ENCODE measurements around the gene FANCB.

The FANCB gene

GRCh38 chrX:14872851-14873675 lies at the start of gene FANCB, which contains the start of gene MOSPD2:
Gene FANCB, minus strand, starts transcription at chrX:14873069. Its CDS starts 7,559 bp downstream, at chrX:14865510.
Gene MOSPD2, plus strand, starts transcription at chrX:14873421. Its CDS starts 108 bp downstream, at chrX:14873529.
- DNase-seq = peak; percentile 93

GRCh38 chrX:14922437-14922836 lies 49.6 kb upstream of the FANCB start:
- no peak for DNase-seq

GRCh38 chrX:14920196-14920595 lies 47.3 kb upstream of the FANCB start:
- no peak for DNase-seq

GRCh38 chrX:14919407-14919806 lies 46.5 kb upstream of the FANCB start:
- DNase-seq = no peak

- DNase-seq = no peak
Measured at GRCh38 chrX:14916017-14916674, 43.3 kb upstream of the FANCB start.

GRCh38 chrX:14915596-14915995 lies 42.7 kb upstream of the FANCB start:
- no peak for DNase-seq

GRCh38 chrX:14913241-14913640 lies 40.4 kb upstream of the FANCB start:
- no peak for DNase-seq

- DNase-seq = no peak
Measured at GRCh38 chrX:14903891-14904290, 31.0 kb upstream of the FANCB start.

- no peak for DNase-seq
Measured at GRCh38 chrX:14902537-14902936, 29.7 kb upstream of the FANCB start.

- no peak for DNase-seq
Measured at GRCh38 chrX:14899607-14900006, 26.7 kb upstream of the FANCB start.

- no peak for DNase-seq
Measured at GRCh38 chrX:14897042-14897441, 24.2 kb upstream of the FANCB start.

- no peak for DNase-seq
Measured at GRCh38 chrX:14896273-14896672, 23.4 kb upstream of the FANCB start.

- no peak for DNase-seq
Measured at GRCh38 chrX:14886252-14886651, 13.4 kb upstream of the FANCB start.

- no peak for DNase-seq
Measured at GRCh38 chrX:14884714-14885113, 11.8 kb upstream of the FANCB start.

- DNase-seq = no peak
Measured at GRCh38 chrX:14883826-14884225, 11.0 kb upstream of the FANCB start.

GRCh38 chrX:14875624-14876023 lies 2.8 kb upstream of the FANCB start:
- no peak for DNase-seq

GRCh38 chrX:14873676-14874049 lies 794 bp upstream of the FANCB start:
- DNase-seq = no peak

- DNase-seq = no peak
Measured at GRCh38 chrX:14872355-14872754, 514 bp downstream of the FANCB start.

- DNase-seq = no peak
Measured at GRCh38 chrX:14871767-14872166, 1.1 kb downstream of the FANCB start.

GRCh38 chrX:14865201-14865600 lies 7.7 kb downstream of the FANCB start:
- DNase-seq = no peak

- no peak for DNase-seq
Measured at GRCh38 chrX:14864631-14865030, 8.2 kb downstream of the FANCB start.

GRCh38 chrX:14851526-14851925 lies 21.3 kb downstream of the FANCB start:
- no peak for DNase-seq

- DNase-seq = no peak
Measured at GRCh38 chrX:14843666-14844065, 29.2 kb downstream of the FANCB start.

GRCh38 chrX:14837155-14837554 lies 35.7 kb downstream of the FANCB start:
- no peak for DNase-seq
